A549 (cell line): ENCODE data around the gene ZNF467.

Source experiments
- BHLHE40 ChIP-seq: IDR thresholded peaks from 2 replicates; pipeline ENCODE4 v1.6.1; 2012; ENCODE audit warnings: low read depth, low read length, inconsistent platforms
- EP300 ChIP-seq, 2 experiments: fragments of >200 bp; sonication (Bioruptor Twin); formaldehyde crosslinking; IDR thresholded peaks; 2 replicates in 1 of 2; 3 replicates in 1 of 2; pipeline ENCODE4 v1.6.1; 2016 to 2017
- MYC ChIP-seq: IDR thresholded peaks from 2 replicates; pipeline ENCODE4 v1.6.1; 2012; ENCODE audit warnings: mild to moderate bottlenecking, inconsistent platforms, low read length, improper control_type of control experiment, borderline replicate concordance
- NR3C1 ChIP-seq: fragments of >200 bp; sonication (Bioruptor Twin); formaldehyde crosslinking; IDR thresholded peaks from 3 replicates; pipeline ENCODE4 v1.6.1; 2017
- POLR2A ChIP-seq: IDR thresholded peaks from 2 replicates; pipeline ENCODE4 v1.6.1; 2012; ENCODE audit warnings: mild to moderate bottlenecking, low read length
- RAD21 ChIP-seq, 2 experiments: fragments of >200 bp in 1 of 2; sonication (Bioruptor Twin) in 1 of 2; formaldehyde crosslinking in 1 of 2; IDR thresholded peaks in 1 of 2; conservative IDR thresholded peaks in 1 of 2; 2 replicates in 1 of 2; 3 replicates in 1 of 2; pipeline ENCODE4 v1.6.1; 2012 to 2018; ENCODE audit warnings: inconsistent platforms in 1 of 2
- RFX5 ChIP-seq: fragments of 450-650 bp; IDR thresholded peaks from 2 replicates; pipeline ENCODE4 v1.7.1; 2014; ENCODE audit warnings: antibody characterized with exemption, mild to moderate bottlenecking, moderate library complexity
- TP53 ChIP-seq: fragments of 250-450 bp; sonication (Bioruptor Pico); IDR thresholded peaks from 2 replicates; pipeline ENCODE4 v1.5.0; 2021; ENCODE audit warnings: mild to moderate bottlenecking, moderate library complexity
- ZC3H11A ChIP-seq: fragments of 450-650 bp; IDR thresholded peaks from 2 replicates; pipeline ENCODE4 v1.6.1; 2014; ENCODE audit warnings: antibody characterized with exemption, mild to moderate bottlenecking
- TF ChIP-seq, protein P1 (sequence below): fragments of >200 bp; sonication (Bioruptor Twin); formaldehyde crosslinking; IDR thresholded peaks from 3 replicates; pipeline ENCODE4 v1.5.1; 2016
- TF ChIP-seq, protein P2 (sequence below): fragments of 200-600 bp; sonication (generic); IDR thresholded peaks from 2 replicates; pipeline ENCODE4 v1.6.1; 2016; ENCODE audit warnings: antibody characterized with exemption, mild to moderate bottlenecking, moderate library complexity
- TF ChIP-seq, protein P3 (sequence below): IDR thresholded peaks from 2 replicates; pipeline ENCODE4 v1.6.1; 2012
- TF ChIP-seq, protein P4 (sequence below): fragments of 450-650 bp; IDR thresholded peaks from 2 replicates; pipeline ENCODE4 v1.6.1; 2014; ENCODE audit warnings: antibody characterized with exemption

DNA sequence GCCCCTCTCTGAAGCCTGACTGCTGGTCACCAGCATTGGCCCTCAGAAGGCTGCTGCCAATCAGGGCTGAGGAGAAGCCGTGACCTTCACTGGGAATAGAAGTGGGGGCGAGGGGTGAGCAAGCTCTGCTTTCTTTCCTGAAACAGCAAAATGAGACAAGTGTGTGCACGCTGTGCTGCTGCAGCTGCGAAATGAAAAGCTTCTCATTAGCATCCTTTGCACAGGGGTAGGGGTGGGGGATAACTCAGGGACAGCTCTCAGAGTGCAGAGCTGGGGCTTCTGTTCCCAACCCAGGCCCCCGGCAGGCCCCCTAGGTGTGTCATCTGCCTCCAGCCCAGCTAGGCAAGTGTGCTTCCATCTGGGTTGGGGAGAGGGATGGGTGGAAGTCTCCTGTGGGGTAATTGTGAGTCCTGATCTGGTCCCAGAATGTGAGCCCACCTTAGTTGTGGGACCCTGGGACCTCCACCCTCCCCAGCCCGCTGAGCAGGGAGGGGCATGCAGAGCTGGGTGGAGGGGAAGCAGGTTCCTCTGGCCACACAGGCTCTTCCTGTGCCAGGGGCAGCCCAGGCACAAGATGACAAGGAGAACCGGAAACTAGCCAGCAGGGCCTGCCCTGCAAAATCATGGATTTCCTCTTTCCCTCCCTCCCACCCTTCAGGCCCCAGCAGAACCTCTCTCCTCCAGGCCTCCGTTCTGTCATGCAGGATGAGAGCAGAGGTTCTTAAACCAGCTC, 22.2 kb downstream of the ZNF467 start:
- TF ChIP-seq, protein P1, sequence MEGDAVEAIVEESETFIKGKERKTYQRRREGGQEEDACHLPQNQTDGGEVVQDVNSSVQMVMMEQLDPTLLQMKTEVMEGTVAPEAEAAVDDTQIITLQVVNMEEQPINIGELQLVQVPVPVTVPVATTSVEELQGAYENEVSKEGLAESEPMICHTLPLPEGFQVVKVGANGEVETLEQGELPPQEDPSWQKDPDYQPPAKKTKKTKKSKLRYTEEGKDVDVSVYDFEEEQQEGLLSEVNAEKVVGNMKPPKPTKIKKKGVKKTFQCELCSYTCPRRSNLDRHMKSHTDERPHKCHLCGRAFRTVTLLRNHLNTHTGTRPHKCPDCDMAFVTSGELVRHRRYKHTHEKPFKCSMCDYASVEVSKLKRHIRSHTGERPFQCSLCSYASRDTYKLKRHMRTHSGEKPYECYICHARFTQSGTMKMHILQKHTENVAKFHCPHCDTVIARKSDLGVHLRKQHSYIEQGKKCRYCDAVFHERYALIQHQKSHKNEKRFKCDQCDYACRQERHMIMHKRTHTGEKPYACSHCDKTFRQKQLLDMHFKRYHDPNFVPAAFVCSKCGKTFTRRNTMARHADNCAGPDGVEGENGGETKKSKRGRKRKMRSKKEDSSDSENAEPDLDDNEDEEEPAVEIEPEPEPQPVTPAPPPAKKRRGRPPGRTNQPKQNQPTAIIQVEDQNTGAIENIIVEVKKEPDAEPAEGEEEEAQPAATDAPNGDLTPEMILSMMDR: no peak
- no peak for TF ChIP-seq EP300 (IDR thresholded peaks at IDR 0.05)
- TF ChIP-seq, protein P2, sequence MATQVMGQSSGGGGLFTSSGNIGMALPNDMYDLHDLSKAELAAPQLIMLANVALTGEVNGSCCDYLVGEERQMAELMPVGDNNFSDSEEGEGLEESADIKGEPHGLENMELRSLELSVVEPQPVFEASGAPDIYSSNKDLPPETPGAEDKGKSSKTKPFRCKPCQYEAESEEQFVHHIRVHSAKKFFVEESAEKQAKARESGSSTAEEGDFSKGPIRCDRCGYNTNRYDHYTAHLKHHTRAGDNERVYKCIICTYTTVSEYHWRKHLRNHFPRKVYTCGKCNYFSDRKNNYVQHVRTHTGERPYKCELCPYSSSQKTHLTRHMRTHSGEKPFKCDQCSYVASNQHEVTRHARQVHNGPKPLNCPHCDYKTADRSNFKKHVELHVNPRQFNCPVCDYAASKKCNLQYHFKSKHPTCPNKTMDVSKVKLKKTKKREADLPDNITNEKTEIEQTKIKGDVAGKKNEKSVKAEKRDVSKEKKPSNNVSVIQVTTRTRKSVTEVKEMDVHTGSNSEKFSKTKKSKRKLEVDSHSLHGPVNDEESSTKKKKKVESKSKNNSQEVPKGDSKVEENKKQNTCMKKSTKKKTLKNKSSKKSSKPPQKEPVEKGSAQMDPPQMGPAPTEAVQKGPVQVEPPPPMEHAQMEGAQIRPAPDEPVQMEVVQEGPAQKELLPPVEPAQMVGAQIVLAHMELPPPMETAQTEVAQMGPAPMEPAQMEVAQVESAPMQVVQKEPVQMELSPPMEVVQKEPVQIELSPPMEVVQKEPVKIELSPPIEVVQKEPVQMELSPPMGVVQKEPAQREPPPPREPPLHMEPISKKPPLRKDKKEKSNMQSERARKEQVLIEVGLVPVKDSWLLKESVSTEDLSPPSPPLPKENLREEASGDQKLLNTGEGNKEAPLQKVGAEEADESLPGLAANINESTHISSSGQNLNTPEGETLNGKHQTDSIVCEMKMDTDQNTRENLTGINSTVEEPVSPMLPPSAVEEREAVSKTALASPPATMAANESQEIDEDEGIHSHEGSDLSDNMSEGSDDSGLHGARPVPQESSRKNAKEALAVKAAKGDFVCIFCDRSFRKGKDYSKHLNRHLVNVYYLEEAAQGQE: no peak
- TF ChIP-seq, protein P3, sequence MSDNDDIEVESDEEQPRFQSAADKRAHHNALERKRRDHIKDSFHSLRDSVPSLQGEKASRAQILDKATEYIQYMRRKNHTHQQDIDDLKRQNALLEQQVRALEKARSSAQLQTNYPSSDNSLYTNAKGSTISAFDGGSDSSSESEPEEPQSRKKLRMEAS: no peak
- no peak for TF ChIP-seq NR3C1
- TF ChIP-seq MYC: no peak
- TF ChIP-seq RFX5: no peak
- no peak for TF ChIP-seq POLR2A
- no peak for TF ChIP-seq ZC3H11A
- no peak for TF ChIP-seq RAD21 (conservative IDR thresholded peaks at IDR 0.05 in 1 of 2, IDR thresholded peaks at IDR 0.05 in 1 of 2)
- TF ChIP-seq, protein P4, sequence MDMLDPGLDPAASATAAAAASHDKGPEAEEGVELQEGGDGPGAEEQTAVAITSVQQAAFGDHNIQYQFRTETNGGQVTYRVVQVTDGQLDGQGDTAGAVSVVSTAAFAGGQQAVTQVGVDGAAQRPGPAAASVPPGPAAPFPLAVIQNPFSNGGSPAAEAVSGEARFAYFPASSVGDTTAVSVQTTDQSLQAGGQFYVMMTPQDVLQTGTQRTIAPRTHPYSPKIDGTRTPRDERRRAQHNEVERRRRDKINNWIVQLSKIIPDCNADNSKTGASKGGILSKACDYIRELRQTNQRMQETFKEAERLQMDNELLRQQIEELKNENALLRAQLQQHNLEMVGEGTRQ: no peak
- TF ChIP-seq TP53 (CRISPR knock-in tag): no peak
- TF ChIP-seq BHLHE40: no peak
